Keratinocyte (primary cell): ENCODE measurements around the gene ARID3B.

ENCODE experiments used
- EZH2 ChIP-seq: IDR thresholded peaks from one replicate; pipeline ENCODE4 v1.6.1; 2012; ENCODE audit warnings: inconsistent platforms, mild to moderate bottlenecking, low read length, moderate library complexity
- TF ChIP-seq, protein P1 (sequence below), 3 experiments: IDR thresholded peaks in 1 of 3; conservative IDR thresholded peaks in 1 of 3; optimal IDR thresholded peaks in 1 of 3; 2 replicates in 2 of 3; 3 replicates in 1 of 3; pipeline versions ENCODE3 to v1.5.1; 2011; ENCODE audit warnings: low read length in 3 of 3, mild to moderate bottlenecking in 3 of 3, moderate library complexity in 2 of 3, control low read depth in 1 of 3, inconsistent platforms in 1 of 3; ENCODE audit not compliant: insufficient read depth in 2 of 3; ENCODE audit errors: extremely low read depth in 1 of 3

DNA sequence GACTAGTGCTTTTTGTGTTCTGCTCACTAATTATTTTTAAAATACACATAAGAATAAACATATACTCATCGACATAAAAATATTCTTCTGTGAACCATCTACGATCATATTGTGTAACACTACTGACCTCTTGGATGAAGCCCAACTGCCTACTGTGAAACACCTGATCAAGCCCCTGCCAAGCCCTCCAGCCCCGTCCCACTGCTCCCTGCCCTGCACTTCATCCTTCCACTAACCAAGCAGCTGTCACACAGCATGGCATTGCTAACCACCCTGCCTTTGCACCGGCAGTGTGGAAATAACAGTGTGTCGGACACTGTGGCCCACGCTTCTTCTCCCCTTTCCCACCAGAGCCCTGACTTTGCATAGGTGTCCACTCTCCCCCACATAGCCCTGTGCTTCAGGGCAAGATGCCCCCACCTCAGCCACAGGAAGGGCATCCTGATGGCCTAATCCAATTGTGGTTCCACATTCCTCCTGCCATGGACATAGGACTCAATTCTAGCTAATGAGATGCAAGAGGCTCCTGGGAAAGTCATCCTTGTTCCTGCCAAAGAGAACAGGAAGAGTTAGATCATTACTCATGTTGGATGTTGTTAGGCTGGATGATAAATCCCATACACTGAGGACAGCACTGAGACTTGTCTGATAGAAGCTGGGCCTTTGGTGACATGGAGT is 35.0 kb upstream of the ARID3B start:
- TF ChIP-seq, protein P1, sequence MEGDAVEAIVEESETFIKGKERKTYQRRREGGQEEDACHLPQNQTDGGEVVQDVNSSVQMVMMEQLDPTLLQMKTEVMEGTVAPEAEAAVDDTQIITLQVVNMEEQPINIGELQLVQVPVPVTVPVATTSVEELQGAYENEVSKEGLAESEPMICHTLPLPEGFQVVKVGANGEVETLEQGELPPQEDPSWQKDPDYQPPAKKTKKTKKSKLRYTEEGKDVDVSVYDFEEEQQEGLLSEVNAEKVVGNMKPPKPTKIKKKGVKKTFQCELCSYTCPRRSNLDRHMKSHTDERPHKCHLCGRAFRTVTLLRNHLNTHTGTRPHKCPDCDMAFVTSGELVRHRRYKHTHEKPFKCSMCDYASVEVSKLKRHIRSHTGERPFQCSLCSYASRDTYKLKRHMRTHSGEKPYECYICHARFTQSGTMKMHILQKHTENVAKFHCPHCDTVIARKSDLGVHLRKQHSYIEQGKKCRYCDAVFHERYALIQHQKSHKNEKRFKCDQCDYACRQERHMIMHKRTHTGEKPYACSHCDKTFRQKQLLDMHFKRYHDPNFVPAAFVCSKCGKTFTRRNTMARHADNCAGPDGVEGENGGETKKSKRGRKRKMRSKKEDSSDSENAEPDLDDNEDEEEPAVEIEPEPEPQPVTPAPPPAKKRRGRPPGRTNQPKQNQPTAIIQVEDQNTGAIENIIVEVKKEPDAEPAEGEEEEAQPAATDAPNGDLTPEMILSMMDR (optimal IDR thresholded peaks at IDR 0.05 in 1 of 3, IDR thresholded peaks at IDR 0.05 in 1 of 3, conservative IDR thresholded peaks at IDR 0.05 in 1 of 3; ENCODE audit: extremely low read depth in 1 of 3, insufficient read depth in 2 of 3, low read length in 3 of 3), result no peak
- no peak for TF ChIP-seq EZH2
